A549 (cell line): ENCODE data around the gene TMTC2. TPM values are rescaled to one million over a fixed set of nuclear protein-coding genes. Genes with fewer than 3 reads are reported as not detected.

ENCODE experiments used
- ATAC-seq, 2 experiments: fragments of 200-7000 bp in 1 of 2; fragments of >200 bp in 1 of 2; cut with Nextera tagmentation in 1 of 2; cut with Tn5 transposase in 1 of 2; 3 replicates each; pipeline versions ENCODE4 v1.8.0 to v1.9.1; 2018 to 2020; ENCODE audit warnings: mild to moderate bottlenecking in 1 of 2, moderate library complexity in 1 of 2
- CTCF ChIA-PET: fragments of 300-600 bp; sonication (Branson Sonifier 250); formaldehyde crosslinking; extraction: SDS; loops from one replicate; lab custom pipeline; 2021; ENCODE audit warnings: antibody characterized with exemption, inconsistent platforms; lab: Yijun Ruan, JAX
- POLR2A ChIA-PET: fragments of 350-600 bp; formaldehyde crosslinking; extraction: SDS; loops from one replicate; lab custom pipeline; 2021; ENCODE audit warnings: antibody characterized with exemption, inconsistent platforms; lab: Yijun Ruan, JAX
- DNase-seq, 2 experiments: peaks; one replicate each; pipeline versions ENCODE4 v3.0.0 to v3.0.0-alpha.2; 2011 to 2016; ENCODE audit warnings: low read depth in 1 of 2, low spot score in 1 of 2
- FAIRE-seq: peaks from 2 replicates; lab custom pipeline; 2011; peaks lifted over from hg19 to GRCh38; lab: Jason Lieb, UNC
- H3K27ac ChIP-seq, 2 experiments: fragments of >200 bp; sonication (Bioruptor Twin); formaldehyde crosslinking; 3 replicates each; pipeline ENCODE4 v1.5.1; 2016 to 2017
- H3K4me1 ChIP-seq: fragments of >200 bp; sonication (Bioruptor Twin); formaldehyde crosslinking; 3 replicates; pipeline ENCODE4 v1.6.1; 2016
- H3K4me2 ChIP-seq: fragments of >200 bp; sonication (Bioruptor Twin); formaldehyde crosslinking; 3 replicates; pipeline ENCODE4 v1.6.1; 2016
- H3K4me3 ChIP-seq: fragments of >200 bp; sonication (Bioruptor Twin); formaldehyde crosslinking; 3 replicates; pipeline ENCODE4 v1.5.1; 2016
- H3K9me3 ChIP-seq: fragments of >200 bp; sonication (Bioruptor Twin); formaldehyde crosslinking; 3 replicates; pipeline ENCODE4 v1.6.1; 2016
- CBX2 ChIP-seq: fragments of 200-600 bp; sonication (generic); IDR thresholded peaks from 2 replicates; pipeline ENCODE4 v1.6.1; 2016; ENCODE audit warnings: low read depth, mild to moderate bottlenecking, borderline replicate concordance
- CHD4 ChIP-seq: fragments of 200-600 bp; sonication (generic); IDR thresholded peaks from 2 replicates; pipeline ENCODE4 v1.6.1; 2016; ENCODE audit warnings: antibody characterized with exemption, mild to moderate bottlenecking, borderline replicate concordance
- EHF ChIP-seq: fragments of 250-450 bp; sonication (Bioruptor Pico); IDR thresholded peaks from 2 replicates; pipeline ENCODE4 v1.5.0; 2020; ENCODE audit warnings: mild to moderate bottlenecking
- FOSB ChIP-seq: fragments of 250-450 bp; sonication (Bioruptor Pico); IDR thresholded peaks from 2 replicates; pipeline ENCODE4 v1.5.0; 2020; ENCODE audit warnings: mild to moderate bottlenecking, moderate library complexity
- FOSL2 ChIP-seq, 2 experiments: fragments of 450-650 bp in 1 of 2; fragments of >200 bp in 1 of 2; sonication (Bioruptor Twin) in 1 of 2; formaldehyde crosslinking; IDR thresholded peaks; 2 replicates each; pipeline versions ENCODE4 v1.5.0 to v1.6.1; 2016 to 2020; ENCODE audit warnings: mild to moderate bottlenecking in 1 of 2, moderate library complexity in 1 of 2
- HDAC2 ChIP-seq: fragments of 200-600 bp; sonication (generic); IDR thresholded peaks from 2 replicates; pipeline ENCODE4 v1.6.1; 2016
- HEYL ChIP-seq: fragments of 250-450 bp; sonication (Bioruptor Pico); IDR thresholded peaks from 2 replicates; pipeline ENCODE4 v1.8.0; 2021; ENCODE audit warnings: mild to moderate bottlenecking, moderate library complexity
- HOXA7 ChIP-seq: fragments of 250-450 bp; sonication (Bioruptor Pico); IDR thresholded peaks from 2 replicates; pipeline ENCODE4 v1.5.0; 2020; ENCODE audit warnings: mild to moderate bottlenecking, moderate library complexity
- MAFK ChIP-seq: fragments of 450-650 bp; IDR thresholded peaks from 2 replicates; pipeline ENCODE4 v1.6.1; 2014; ENCODE audit not compliant: partially characterized antibody
- NFE2L2 ChIP-seq: fragments of 150-350 bp; conservative IDR thresholded peaks from 2 replicates; pipeline ENCODE4 v1.6.1; 2014; ENCODE audit warnings: low read length
- NPAS2 ChIP-seq: fragments of 250-450 bp; sonication (Bioruptor Pico); IDR thresholded peaks from 2 replicates; pipeline ENCODE4 v1.8.0; 2022; ENCODE audit warnings: mild to moderate bottlenecking, moderate library complexity, borderline replicate concordance
- PHF8 ChIP-seq: fragments of 200-600 bp; sonication (generic); IDR thresholded peaks from 2 replicates; pipeline ENCODE4 v1.6.1; 2016; ENCODE audit warnings: low read depth, mild to moderate bottlenecking, antibody characterized with exemption, moderate library complexity, borderline replicate concordance
- POLR2A ChIP-seq: IDR thresholded peaks from 2 replicates; pipeline ENCODE4 v1.6.1; 2012; ENCODE audit warnings: mild to moderate bottlenecking, low read length
- RARB ChIP-seq: fragments of 250-450 bp; sonication (Bioruptor Pico); IDR thresholded peaks from 2 replicates; pipeline ENCODE4 v1.8.0; 2021; ENCODE audit warnings: mild to moderate bottlenecking, moderate library complexity
- RCOR1 ChIP-seq: fragments of 150-350 bp; IDR thresholded peaks from 2 replicates; pipeline ENCODE4 v1.6.1; 2014; ENCODE audit warnings: antibody characterized with exemption, low read length, low read depth
- RNF2 ChIP-seq: fragments of 200-600 bp; sonication (generic); IDR thresholded peaks from 2 replicates; pipeline ENCODE4 v1.6.1; 2016; ENCODE audit warnings: low read depth, mild to moderate bottlenecking, antibody characterized with exemption, moderate library complexity, borderline replicate concordance
- SMC3 ChIP-seq: fragments of >200 bp; sonication (Bioruptor Twin); formaldehyde crosslinking; IDR thresholded peaks from 3 replicates; pipeline ENCODE4 v1.6.1; 2018; ENCODE audit warnings: inconsistent platforms
- TFCP2L1 ChIP-seq: fragments of 250-450 bp; sonication (Bioruptor Pico); IDR thresholded peaks from 2 replicates; pipeline ENCODE4 v1.5.0; 2021; ENCODE audit warnings: mild to moderate bottlenecking
- ZC3H11A ChIP-seq: fragments of 450-650 bp; IDR thresholded peaks from 2 replicates; pipeline ENCODE4 v1.6.1; 2014; ENCODE audit warnings: antibody characterized with exemption, mild to moderate bottlenecking
- ZFP36 ChIP-seq: fragments of 450-650 bp; IDR thresholded peaks from 2 replicates; pipeline ENCODE4 v1.6.1; 2014; ENCODE audit warnings: borderline replicate concordance; ENCODE audit not compliant: partially characterized antibody
- ZNF302 ChIP-seq: fragments of 250-450 bp; sonication (Bioruptor Pico); IDR thresholded peaks from 2 replicates; pipeline ENCODE4 v1.9.0; 2021; ENCODE audit warnings: inconsistent platforms, mild to moderate bottlenecking, moderate library complexity
- WGBS: methylation state at CpG from one replicate; pipeline ENCODE4 v1.1.6; 2017; ENCODE audit errors: missing lambda C conversion rate; 5-methylcytosine and 5-hydroxymethylcytosine counted together
- polyA plus RNA-seq, 4 experiments: library from polyadenylated mRNA; depleted of rRNA in 3 of 4; stranded (reverse); fragments of >200 nt; fragmentation: RNase III in 1 of 4; extraction: RNeasy Plus Mini Kit Qiagen cat#74134 plus additional on column Dnase treatment in 1 of 4; gene quantifications; 2 replicates in 3 of 4; 3 replicates in 1 of 4; pipeline ENCODE4 v1.2.3, GENCODE V29; 2011 to 2017
- TF ChIP-seq, protein P1 (sequence below): IDR thresholded peaks from 2 replicates; pipeline ENCODE4 v1.6.1; 2012; ENCODE audit warnings: low read depth, borderline replicate concordance
- TF ChIP-seq, protein P2 (sequence below): IDR thresholded peaks from 2 replicates; pipeline ENCODE4 v1.6.1; 2012
- TF ChIP-seq, protein P3 (sequence below): fragments of >200 bp; sonication (Bioruptor Twin); formaldehyde crosslinking; IDR thresholded peaks from 3 replicates; pipeline ENCODE4 v1.5.1; 2016
- TF ChIP-seq, protein P4 (sequence below): fragments of >200 bp; sonication (Bioruptor Twin); formaldehyde crosslinking; IDR thresholded peaks from 3 replicates; pipeline ENCODE4 v1.6.1; 2016
- TF ChIP-seq, protein P5 (sequence below): fragments of 150-350 bp; IDR thresholded peaks from 2 replicates; pipeline ENCODE4 v1.6.1; 2014; ENCODE audit warnings: low read depth, mild to moderate bottlenecking, low read length

Gene TMTC2
- polyA plus RNA-seq, 2 of the 4 experiments (the other 2 are of a cell fraction) = 1.8 to 5.3 TPM

DNA sequence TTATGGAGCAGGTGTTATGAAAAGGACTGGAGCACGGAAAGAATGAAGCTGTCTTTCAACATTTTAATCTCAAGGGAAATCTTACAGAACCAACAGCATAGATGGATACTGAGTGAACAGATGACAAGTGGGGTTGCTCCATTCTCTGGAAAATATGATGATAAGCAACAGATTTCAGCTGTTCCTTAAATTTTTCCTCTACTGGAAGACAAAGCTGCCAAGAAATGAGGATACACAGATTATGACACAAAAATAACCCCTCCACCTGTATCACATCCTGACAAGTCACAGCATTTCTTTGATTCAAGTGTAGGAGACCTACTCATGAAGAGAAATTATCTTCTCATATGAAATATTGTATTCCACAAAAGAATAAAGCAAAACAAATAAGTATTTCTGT, 13.0 kb upstream of the TMTC2 start (continued):
- TF ChIP-seq SMC3 (no peak), RARB (CRISPR knock-in tag) (no peak), NPAS2 (CRISPR knock-in tag) (no peak), HOXA7 (CRISPR knock-in tag) (no peak), RCOR1 (no peak), FOSL2 (IDR thresholded peaks at IDR 0.05) (no peak), FOSL2 (CRISPR knock-in tag; IDR thresholded peaks at IDR 0.05) (no peak), MAFK (no peak), HEYL (CRISPR knock-in tag) (no peak), ZFP36 (no peak), TFCP2L1 (no peak)
- TF ChIP-seq, protein P1, sequence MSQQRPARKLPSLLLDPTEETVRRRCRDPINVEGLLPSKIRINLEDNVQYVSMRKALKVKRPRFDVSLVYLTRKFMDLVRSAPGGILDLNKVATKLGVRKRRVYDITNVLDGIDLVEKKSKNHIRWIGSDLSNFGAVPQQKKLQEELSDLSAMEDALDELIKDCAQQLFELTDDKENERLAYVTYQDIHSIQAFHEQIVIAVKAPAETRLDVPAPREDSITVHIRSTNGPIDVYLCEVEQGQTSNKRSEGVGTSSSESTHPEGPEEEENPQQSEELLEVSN = no peak
- TF ChIP-seq, protein P2, sequence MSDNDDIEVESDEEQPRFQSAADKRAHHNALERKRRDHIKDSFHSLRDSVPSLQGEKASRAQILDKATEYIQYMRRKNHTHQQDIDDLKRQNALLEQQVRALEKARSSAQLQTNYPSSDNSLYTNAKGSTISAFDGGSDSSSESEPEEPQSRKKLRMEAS = no peak
- TF ChIP-seq, all 56 proteins: peak for 0

DNA sequence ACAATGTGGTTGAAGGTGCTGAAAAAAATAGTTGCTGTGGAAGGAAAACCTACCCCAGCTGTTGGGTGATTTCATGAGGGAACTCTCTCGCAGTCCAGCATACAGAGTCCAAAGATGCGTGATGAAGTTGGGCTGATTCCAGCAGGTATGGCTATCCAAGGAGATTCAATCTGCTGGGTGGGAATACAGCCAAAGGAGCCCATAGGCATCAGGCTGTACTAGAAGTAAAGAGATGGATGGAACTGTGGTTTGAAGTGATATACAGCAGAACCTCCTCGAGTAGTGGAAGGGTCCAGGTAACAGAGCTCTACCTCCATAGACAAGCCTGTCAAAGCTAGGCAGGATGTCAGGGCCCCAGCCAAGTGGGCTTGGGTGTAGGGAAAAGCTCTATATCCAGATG, 11.5 kb upstream of the TMTC2 start:
- CTCF ChIA-PET = interaction anchor here (3.4 kb wide), 1 partner anchor 10 kb away, joined by 27 read pairs; the partner anchor contains the start of gene TMTC2
- Histone ChIP-seq H3K4me1 (no peaks in the 10 kb centered on the region), H3K4me3 (no peak overlapping the region), H3K4me2 (no peak overlapping the region), H3K27ac (no peak overlapping the region)
- no peak for DNase-seq
- no peak for FAIRE-seq
- no peak for TF ChIP-seq RCOR1
- TF ChIP-seq, protein P3, sequence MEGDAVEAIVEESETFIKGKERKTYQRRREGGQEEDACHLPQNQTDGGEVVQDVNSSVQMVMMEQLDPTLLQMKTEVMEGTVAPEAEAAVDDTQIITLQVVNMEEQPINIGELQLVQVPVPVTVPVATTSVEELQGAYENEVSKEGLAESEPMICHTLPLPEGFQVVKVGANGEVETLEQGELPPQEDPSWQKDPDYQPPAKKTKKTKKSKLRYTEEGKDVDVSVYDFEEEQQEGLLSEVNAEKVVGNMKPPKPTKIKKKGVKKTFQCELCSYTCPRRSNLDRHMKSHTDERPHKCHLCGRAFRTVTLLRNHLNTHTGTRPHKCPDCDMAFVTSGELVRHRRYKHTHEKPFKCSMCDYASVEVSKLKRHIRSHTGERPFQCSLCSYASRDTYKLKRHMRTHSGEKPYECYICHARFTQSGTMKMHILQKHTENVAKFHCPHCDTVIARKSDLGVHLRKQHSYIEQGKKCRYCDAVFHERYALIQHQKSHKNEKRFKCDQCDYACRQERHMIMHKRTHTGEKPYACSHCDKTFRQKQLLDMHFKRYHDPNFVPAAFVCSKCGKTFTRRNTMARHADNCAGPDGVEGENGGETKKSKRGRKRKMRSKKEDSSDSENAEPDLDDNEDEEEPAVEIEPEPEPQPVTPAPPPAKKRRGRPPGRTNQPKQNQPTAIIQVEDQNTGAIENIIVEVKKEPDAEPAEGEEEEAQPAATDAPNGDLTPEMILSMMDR = no peak
- no peak for TF ChIP-seq POLR2A
- no peak for TF ChIP-seq CHD4
- no peak for TF ChIP-seq PHF8
- no peak for TF ChIP-seq CBX2
- TF ChIP-seq ZNF302 (CRISPR knock-in tag) = no peak
- TF ChIP-seq, all 56 proteins: peak for 0
- 65% methylated on average over 3 of the region's 3 CpGs for WGBS
- no peak for ATAC-seq
- POLR2A ChIA-PET = no interaction called here
- H3K9me3 ChIP-seq = no peaks in the 10 kb centered on the region

DNA sequence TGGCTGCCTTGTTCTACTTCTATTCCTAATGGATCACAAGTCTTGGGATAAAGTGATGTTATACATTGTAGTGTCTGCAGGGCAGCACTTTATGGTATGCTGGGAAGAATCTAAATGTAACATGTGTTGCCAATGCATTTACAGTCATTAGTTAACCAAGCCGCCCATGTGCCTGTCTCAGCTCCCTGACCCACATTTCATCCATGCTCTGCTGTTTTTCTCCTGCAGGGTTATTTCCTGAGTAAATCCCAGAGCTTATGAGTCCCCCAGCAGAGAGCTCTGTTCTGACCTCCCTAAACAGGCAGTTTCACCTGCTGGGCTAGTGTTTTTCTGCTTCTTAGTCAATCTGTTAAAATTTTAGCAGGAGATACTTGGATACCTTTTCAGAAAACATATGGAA, 4.4 kb upstream of the TMTC2 start:
- Histone ChIP-seq H3K27ac (peak overlapping the region; percentile 39 to 51; a peak in 4 of 6 replicates), H3K4me2 (peak overlapping the region; percentile 60), H3K4me3 (no peak overlapping the region), H3K9me3 (no peaks in the 10 kb centered on the region), H3K4me1 (peaks cover 20% of the 10 kb centered on the region)
- TF ChIP-seq, protein P4, sequence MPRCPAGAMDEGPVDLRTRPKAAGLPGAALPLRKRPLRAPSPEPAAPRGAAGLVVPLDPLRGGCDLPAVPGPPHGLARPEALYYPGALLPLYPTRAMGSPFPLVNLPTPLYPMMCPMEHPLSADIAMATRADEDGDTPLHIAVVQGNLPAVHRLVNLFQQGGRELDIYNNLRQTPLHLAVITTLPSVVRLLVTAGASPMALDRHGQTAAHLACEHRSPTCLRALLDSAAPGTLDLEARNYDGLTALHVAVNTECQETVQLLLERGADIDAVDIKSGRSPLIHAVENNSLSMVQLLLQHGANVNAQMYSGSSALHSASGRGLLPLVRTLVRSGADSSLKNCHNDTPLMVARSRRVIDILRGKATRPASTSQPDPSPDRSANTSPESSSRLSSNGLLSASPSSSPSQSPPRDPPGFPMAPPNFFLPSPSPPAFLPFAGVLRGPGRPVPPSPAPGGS = 0 out of 3 replicates have a peak, but pooled peaks have one; percentile 0
- TF ChIP-seq, protein P5, sequence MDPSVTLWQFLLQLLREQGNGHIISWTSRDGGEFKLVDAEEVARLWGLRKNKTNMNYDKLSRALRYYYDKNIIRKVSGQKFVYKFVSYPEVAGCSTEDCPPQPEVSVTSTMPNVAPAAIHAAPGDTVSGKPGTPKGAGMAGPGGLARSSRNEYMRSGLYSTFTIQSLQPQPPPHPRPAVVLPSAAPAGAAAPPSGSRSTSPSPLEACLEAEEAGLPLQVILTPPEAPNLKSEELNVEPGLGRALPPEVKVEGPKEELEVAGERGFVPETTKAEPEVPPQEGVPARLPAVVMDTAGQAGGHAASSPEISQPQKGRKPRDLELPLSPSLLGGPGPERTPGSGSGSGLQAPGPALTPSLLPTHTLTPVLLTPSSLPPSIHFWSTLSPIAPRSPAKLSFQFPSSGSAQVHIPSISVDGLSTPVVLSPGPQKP = no peak
- TF ChIP-seq HDAC2 (no peak), ZC3H11A (no peak), NFE2L2 (no peak), EHF (CRISPR knock-in tag) (no peak), FOSB (no peak), RNF2 (no peak)
- CTCF ChIA-PET = interaction anchor here (1.5 kb wide), 1 partner anchor 14 kb away, joined by 3 read pairs; no protein-coding TSS in a partner anchor
- POLR2A ChIA-PET = no interaction called here
- no peak for ATAC-seq
- no peak for FAIRE-seq
- DNase-seq = peak; percentile 17 to 19
- WGBS = 70% methylated on average over 1 of the region's 1 CpG
